Stimulated activated CD4-positive, alpha-beta T cell treated with anti-CD3 and anti-CD28 coated beads, Interleukin-2, amount 100 ng/mL, for 4 hours (primary cell): ENCODE results near the gene UCK2.

Experiments
- DNase-seq: peaks from one replicate; pipeline ENCODE4 v3.0.0-alpha.2; 2020; ENCODE audit warnings: low read depth

The UCK2 gene

GRCh38 chr1:165880993-165881392, 53.6 kb downstream of the UCK2 start:
- no peak for DNase-seq

DNA sequence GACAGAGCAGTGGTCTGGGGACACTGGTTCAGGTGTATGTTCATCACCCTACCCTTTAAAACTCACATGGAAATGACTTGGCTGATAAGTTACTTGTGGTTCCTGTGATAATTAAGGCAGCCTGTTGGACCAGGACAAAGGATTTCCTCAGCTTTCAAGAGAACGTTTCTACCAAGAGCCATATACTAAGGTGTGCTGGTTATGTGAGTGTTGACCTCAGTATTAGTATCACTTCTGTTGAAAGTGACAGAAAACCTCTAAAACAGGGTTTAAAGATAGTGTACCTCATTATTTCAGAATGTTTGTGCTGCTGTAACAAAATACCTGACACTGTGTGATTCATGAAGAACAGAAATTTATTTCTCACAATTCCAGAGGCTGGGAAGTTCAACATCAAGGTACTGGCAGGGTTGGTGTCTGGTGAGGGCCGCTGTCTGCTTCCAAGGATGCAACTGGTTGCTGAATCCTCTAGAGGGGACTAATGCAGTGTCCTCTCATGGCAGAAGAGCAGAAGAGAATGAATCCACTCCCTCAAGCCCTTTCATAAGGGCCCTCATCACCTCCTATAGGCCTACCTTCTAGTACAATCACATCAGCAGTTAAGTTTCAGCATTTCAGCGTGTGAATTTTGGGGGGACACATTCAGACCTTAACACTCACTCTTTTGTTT, 54.9 kb downstream of the UCK2 start:
- no peak for DNase-seq

GRCh38 chr1:165883056-165883455, 55.6 kb downstream of the UCK2 start:
- DNase-seq: no peak

DNA sequence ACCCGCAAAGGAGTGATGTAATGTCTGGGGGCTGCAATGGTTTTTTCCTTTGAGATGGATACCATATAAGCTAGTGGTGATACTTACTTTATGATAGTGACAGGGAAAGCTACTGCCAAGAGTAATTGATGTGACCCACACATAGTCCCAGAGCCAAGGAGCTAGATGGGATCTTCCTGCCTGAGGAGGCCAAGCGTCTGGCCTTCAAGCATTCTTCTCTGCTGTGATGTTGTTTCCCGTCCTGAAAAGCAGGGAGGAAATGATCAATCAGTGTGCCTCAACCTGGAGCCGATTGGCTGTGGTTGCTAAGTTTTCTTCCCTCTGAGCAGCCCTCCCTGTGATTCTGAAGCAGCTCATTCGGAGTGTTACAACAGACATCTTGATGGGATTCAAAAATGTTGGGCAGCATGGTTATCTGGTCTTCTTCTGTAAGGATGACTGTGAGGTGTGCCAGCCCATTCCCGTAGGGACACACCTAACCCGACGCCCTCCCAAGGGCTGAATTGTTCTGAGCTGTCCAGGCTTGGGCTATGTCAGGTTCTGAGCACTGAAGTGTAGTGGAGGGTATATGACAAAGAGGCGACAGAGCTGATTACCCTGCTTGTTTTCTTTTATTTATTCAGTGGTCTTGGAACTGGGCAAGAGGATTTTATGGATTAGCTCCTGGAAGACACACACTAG, 56.7 kb downstream of the UCK2 start:
- DNase-seq: no peak

DNA sequence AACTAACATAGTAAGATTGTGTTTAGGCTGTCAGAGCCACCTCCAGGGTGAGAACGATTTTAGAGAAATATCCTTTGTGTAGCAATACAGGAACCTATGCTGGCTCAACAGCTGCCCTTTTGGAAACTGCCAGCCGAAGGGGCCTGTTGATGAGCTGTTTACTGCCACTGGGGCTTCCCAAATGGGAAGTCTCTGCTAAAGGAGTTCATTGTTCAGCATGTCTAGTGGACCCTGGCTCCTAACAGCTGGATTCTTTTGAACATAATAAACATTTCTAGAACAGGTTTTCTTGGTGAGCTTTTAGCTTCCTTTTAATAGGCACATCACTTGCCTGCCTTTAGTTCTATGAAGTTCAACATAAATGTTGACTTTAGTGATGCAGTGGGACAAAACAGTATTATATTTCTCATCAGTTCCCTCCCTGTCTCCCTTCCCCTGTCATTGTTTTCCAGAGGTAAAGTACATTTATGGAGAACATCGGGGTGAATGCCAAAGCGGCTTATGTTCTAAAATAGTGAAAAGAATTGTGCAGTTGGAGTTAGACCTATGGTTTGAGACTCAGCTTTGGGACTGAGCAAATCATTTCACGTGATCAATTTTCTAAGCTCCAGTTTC, 57.4 kb downstream of the UCK2 start:
- DNase-seq: no peak

- no peak for DNase-seq
These were observed 57.9 kb downstream of the UCK2 start for GRCh38 chr1:165885305-165885694.

- no peak for DNase-seq
These were observed 58.8 kb downstream of the UCK2 start for GRCh38 chr1:165886193-165886592.

- DNase-seq: no peak
These were observed 59.6 kb downstream of the UCK2 start for GRCh38 chr1:165886983-165887382.

DNA sequence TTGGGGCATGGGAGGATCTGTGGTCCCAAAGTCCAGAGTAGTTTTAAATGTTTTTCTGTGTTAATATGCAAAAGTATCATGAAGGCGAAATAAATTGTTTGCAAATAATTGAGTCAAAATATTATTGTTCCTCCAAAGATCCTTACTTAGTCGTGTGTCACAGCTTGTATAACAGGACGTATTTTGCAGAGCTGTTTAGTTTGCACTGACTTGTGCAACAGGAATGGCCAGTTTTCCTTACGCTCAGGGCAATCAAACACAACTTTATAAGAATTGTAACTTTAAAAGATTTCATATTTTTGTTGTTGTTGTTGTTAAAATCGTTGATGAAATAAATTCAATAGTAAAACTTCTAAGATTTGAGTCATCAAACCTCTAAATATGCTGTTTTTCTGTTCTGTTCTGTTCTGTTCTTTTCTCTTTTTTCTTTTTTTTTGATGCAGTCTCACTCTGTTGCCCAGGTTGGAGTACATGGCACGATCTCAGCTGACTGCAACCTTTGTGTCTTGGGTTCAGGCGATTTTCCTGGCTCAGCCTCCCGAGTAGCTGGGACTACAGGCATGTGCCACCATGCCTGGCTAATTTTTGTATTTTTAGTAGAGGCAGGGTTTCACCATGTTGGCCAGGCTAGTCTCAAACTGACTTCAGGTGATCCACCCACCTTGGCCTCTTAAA, 60.6 kb downstream of the UCK2 start:
- DNase-seq: no peak

DNA sequence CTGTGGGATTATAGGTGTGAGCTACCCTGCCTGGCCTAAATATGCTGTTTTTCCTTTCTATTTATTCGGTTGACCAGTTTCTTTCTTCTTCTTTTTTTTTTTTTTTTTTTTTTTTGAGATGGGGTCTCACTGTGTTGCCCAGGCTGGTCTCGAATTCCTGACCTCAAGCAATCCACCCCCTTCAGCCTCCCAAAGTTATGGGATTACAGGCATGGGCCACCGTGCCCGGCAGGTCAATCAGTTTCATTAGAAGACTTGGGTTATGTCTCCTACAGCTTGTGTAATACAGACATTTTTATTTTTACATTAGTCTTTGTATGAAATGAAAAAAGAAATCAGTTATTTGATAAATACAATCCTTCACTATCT, 61.1 kb downstream of the UCK2 start:
- no peak for DNase-seq

DNA sequence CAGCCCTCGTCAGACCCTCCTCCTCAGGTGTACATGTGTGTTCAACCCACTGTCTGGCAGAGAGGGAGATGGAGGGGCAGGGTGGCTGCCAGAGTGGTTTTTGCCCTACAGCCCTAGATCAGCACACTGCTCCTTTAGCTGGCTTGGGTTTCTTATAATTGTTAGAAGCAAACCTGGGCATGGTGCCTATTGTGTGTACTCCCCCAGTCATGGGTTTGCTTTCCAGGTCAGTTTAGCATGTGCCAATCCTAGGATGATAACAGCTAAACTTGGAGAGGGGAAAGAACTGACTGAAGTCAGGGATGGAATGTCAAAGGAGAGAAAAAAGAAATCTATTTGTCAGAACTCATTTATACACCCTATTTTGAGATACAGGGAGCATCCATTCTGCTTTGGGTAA, 63.3 kb downstream of the UCK2 start:
- no peak for DNase-seq

DNA sequence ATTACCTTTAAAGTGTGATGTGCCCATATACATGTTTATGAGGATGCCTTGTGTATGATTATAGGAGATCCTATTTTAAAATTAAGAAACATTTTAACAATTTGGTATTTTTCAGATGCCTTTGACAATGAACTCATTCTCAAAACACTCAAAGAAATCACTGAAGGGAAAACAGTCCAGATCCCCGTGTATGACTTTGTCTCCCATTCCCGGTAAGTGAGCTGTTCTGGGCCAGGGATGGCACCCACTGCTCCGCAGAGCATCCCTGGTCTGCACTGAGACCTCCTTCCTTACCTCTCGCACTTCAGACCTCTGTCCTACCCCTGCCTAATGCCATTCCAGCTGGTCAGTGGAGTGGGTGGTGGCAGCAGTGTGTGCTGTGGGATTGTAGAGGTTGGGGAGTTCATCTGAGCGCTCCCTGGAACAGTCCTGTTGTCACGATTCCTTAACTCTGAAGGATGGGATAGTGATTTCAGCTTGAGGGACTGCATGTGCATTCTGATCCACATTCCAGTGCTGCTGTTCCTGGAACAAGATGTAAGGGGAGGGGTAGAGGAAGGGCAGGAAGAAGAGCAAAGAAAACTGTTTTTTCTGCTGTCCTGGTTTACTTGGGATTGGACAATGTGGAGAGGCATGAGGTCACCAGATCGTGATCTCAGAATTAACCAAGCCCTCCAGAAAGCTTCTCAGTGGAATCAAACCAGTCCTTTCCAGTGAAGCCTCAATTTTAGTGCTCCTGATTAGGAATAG, 63.9 kb downstream of the UCK2 start:
- no peak for DNase-seq

DNA sequence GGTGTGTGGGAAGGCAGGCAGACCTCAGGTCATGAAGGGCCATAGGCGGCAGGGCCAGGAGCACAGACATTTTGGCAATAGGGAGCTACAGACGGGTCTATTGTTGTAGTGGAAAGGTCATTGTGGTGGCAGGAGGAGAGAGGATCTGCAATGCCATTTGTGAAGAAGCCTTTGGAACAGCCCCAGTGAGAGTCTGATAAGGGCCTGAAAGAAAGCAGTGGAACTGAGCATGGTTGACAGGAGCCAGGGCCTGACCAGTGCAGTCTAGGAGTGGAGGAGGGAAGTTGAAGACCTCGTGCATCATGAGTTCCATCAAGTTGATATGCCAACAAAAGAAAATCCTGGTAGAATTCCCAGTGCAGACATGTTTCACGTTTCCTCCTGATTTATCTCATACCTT, 65.5 kb downstream of the UCK2 start:
- DNase-seq: no peak

DNA sequence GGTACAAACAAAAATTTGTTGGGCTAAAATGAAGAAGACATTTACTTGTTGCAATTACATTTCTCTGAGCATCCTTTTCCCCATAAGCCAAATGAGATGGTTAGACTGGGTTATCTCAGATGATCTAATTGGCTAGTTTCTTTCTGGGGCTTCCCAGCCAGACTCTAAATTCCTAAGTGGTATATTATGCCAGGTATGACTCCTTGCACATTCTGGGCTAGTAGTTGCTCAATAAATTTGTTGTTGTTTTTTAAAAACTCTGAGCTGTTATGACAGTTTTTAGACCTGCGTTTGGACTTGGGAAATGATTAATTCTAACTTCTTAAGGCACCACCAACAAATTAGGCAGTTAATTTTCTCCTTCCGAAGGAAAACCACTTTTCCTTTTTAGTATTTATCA, 66.1 kb downstream of the UCK2 start:
- DNase-seq: no peak

GRCh38 chr1:165894591-165894990, 67.2 kb downstream of the UCK2 start:
- no peak for DNase-seq

DNA sequence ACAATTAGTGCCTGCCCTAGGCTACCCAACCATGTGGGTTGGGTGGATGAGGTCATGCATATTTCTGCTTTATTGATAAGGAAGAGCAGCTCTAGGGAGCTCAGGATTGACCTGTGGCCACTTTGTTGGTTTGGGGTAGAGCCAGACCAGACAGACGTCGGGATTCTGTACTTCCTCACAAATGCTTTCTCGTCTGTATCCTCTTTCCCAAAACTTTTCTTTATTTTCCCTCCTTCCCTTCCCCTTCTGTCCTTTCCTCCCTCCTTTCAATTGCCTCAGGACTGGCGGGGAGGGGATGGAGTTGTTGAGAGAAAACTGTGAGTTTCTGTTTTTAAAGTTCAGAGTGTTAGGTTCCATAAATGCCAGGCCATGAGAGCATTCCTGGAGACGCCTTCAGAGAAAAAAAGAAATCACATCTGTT, 68.0 kb downstream of the UCK2 start:
- DNase-seq: no peak

DNA sequence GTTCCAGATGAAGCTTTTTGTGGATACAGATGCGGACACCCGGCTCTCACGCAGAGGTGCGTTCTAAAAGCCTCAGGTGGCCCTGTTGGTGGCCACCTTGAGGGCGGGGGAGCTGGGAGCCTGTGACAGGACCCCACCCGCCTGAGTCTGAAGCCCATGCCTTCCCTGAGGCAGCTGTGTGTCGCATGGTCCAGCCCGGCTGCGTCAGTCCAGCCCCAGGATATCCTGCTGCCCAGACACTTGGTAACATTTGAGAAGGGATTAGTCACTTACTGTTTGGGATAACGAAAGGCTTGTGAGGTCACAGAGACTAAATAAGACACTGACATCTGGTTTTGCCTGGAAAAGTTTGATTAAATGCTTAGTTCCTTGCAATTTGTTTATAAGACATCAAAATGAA, 68.9 kb downstream of the UCK2 start:
- DNase-seq: no peak

DNA sequence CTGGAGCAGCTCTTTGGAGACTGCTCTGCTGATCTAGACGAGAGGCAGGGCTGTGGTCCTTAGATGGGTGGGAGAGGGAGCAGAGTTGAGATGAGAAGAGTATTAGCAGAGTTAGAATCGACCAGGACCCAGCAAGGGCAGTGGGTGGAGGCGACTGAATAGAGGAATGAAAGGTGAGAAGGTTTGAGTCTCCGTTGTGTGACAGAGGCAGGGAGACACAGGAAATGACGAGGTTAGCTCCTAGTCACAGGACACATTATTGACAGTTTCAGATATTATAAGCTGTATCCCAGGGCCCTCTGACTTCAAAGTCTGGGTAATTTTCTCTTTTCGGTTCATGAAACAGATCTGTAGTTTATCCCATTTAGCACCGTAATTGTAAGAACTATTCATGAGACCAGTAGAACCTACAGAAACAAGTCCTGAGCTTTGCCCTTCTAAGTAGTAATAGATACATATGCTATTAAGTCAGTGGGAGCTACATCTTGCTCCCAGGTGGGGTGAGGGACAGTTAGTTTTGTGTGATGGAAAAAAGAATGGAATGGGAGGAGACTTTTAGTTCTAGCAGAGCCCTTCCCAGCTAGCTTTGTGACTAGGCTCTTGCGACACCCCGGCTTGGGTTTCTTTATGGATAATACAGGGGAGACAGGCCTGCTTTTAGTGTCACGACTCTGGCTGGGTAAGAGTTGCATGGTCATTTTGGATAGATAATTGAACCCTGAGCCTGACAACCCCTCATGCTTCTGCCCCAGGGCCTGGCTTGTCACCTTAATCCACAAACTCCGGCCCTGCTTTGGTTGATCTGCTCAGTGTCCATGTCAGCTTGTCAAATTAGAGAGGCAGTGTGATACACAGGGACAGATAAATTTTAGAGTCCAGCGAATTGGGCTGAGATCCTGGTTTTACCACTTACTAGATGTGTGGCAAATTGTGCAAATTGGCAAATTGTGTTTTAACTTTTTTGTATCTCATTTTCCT, 70.2 kb downstream of the UCK2 start:
- DNase-seq: no peak

DNA sequence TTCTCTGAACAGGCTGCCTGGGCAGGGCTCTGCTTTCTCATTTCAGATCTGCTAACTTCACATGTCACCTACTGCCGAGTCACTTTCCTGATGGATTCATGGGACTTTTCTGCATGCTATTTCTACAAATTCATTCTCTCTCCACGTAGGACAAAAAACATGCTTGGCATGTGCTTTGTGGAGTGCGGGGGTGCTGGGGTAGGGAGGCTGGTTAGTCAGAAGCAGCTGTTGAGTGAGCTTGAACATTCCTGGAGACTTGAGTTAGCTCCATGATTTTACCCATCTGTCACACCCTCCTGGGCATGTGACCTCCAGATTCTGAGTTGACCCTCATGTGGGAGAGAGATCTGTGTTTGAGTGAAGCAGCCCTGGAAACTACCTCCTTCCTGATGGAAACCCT, 71.4 kb downstream of the UCK2 start:
- no peak for DNase-seq

DNA sequence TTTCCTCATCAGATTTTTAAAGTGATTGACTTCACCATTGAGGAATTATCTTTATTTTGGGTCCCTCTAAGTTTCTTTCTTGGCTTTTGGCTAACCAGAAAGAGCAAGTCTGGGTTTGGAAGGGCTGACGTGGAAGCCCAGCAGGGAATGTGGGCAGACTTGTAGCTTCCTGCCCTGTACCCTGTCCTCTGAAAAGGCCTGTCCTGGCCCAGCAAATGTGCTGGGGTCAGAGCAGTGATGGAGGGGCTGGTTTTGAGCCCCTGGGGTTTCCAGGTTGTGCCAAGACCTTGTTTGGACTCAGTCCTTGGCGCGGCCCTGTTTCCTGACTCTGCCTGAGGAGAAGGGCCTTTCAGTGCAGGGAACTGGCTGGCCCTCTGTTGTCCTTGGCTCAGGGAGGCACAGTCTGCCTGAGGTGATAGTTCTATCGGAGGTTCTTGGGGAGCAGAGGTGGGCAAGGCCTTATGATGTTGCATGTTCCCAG, 72.1 kb downstream of the UCK2 start:
- DNase-seq: no peak
